RWPE1 (cell line): ENCODE measurements around the gene CYP20A1.
"Not testable (repeated sequence)": the region's sequence is repeated elsewhere in the genome, so short reads cannot be mapped to it uniquely, and the experiment has no call there.

Experiments
- CTCF ChIA-PET: fragments of 350-600 bp; sonication (Branson Sonifier 250); formaldehyde crosslinking; extraction: SDS; loops from one replicate; lab custom pipeline; 2021; lab: Yijun Ruan, JAX
- POLR2A ChIA-PET: fragments of 400-600 bp; formaldehyde crosslinking; extraction: SDS; loops from one replicate; lab custom pipeline; 2020; ENCODE audit warnings: antibody characterized with exemption; ENCODE audit not compliant: low non-redundant PET; lab: Yijun Ruan, JAX
- DNase-seq: peaks from one replicate; pipeline ENCODE4 v3.0.0; 2012; ENCODE audit warnings: low spot score
- H3K27ac ChIP-seq: fragments of 450-650 bp; 2 replicates; pipeline ENCODE4 v1.5.1; 2017
- CTCF ChIP-seq: fragments of 450-650 bp; conservative IDR thresholded peaks from 2 replicates; pipeline ENCODE4 v1.5.1; 2017; ENCODE audit warnings: low read depth, mild to moderate bottlenecking

CYP20A1 gene

GRCh38 chr2:203280428-203281064 lies 41.7 kb downstream of the CYP20A1 start:
- ChIA-PET CTCF (interaction anchor here (0.6 to 0.7 kb wide), 3 partner anchors 46 to 586 kb away, joined by 3 to 9 read pairs (median 3); no protein-coding TSS in a partner anchor), POLR2A (no interaction called here)
- DNase-seq: no peak
- TF ChIP-seq CTCF: no peak
- H3K27ac ChIP-seq: peak overlapping the region; percentile 33

- ChIA-PET POLR2A (no interaction called here), CTCF (no interaction called here)
- no peak overlapping the region for H3K27ac ChIP-seq
- no peak for TF ChIP-seq CTCF
- no peak for DNase-seq
Measured at GRCh38 chr2:203282101-203282500, 43.3 kb downstream of the CYP20A1 start.

- no peak for TF ChIP-seq CTCF
- no peak for DNase-seq
- CTCF ChIA-PET: no interaction called here
- H3K27ac ChIP-seq: no peak overlapping the region
- POLR2A ChIA-PET: no interaction called here
Measured at GRCh38 chr2:203286532-203286931, 47.7 kb downstream of the CYP20A1 start.

- H3K27ac ChIP-seq: no peak overlapping the region
- DNase-seq: no peak
- POLR2A ChIA-PET: no interaction called here
- no peak for TF ChIP-seq CTCF
- CTCF ChIA-PET: no interaction called here
Measured at GRCh38 chr2:203301667-203302066, 62.8 kb downstream of the CYP20A1 start.

- CTCF ChIA-PET, DNase-seq, H3K27ac ChIP-seq, POLR2A ChIA-PET: not testable (repeated sequence)
Measured at GRCh38 chr2:203302586-203302985, 63.8 kb downstream of the CYP20A1 start.

GRCh38 chr2:203310688-203311436 lies 72.0 kb downstream of the CYP20A1 start:
- no peak overlapping the region for H3K27ac ChIP-seq
- CTCF ChIA-PET: interaction anchor here (0.5 to 0.7 kb wide), 2 partner anchors 28 to 399 kb away, joined by 3 read pairs; partner anchors contain the start of gene WDR12
- no peak for TF ChIP-seq CTCF
- no peak for DNase-seq
- POLR2A ChIA-PET: no interaction called here

GRCh38 chr2:203326356-203326755 lies 87.5 kb downstream of the CYP20A1 start:
- DNase-seq: no peak
- ChIA-PET CTCF (interaction anchor here (0.6 kb wide), 1 partner anchor 46 kb away, joined by 3 read pairs; no protein-coding TSS in a partner anchor), POLR2A (no interaction called here)
- H3K27ac ChIP-seq: no peak overlapping the region
- TF ChIP-seq CTCF: no peak
